Measurements from ENCODE around the gene MED27.

GRCh38 chr9:131951155-131951554 is 128.5 kb downstream of the MED27 start:
- no peak for TF ChIP-seq CTCF (IDR thresholded peaks at IDR 0.05)
- no peak for TF ChIP-seq POLR2A (IDR thresholded peaks at IDR 0.05)
